ENCODE data around the gene PRR36.
A peak's percentile ranks its signal among the peaks of the same experiment; 100 is the strongest.

PRR36 gene

DNA sequence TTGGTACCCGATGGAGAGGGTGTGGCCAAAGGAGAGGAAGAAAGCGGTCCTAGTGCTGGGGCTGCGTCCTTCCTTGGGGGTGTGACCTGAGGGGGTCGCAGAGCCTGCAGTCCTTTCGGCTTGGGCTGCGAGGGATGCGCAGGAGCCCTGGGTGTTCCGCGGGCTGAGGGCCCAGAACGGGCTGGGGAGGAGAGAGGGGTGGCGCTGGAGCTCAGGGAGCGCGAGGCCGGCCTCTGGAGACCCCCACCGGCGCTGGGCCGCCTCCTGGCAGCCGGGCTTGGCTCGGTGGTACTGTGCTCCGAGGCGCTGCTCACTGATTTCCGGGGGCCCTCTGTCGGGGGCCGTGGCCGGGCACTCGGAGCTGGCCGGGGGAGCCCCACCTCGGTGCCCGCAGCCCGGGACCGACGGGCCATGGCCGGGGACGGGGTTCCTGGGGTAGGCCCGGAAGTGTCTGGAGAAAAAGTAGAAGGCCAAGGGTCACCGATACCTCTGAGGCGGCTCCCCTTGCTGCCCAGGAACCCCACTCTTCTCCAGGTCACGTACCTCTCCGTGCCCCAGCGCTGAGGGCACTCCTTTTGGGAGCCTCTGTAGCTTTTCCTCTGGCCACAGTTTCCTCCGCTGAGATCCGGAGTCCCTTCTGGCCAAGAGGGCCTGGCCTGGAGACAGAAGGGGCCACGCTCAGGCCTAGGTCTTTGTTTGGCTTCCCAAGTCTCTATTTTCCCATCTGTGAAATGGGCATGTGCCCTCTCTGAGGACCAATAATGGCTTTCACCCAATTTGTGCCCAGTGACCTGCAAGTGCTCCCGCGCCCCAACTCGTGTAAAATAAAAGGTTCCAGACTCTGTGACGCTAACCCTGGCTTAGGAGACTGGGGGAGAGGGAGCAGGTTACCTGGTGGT, 1.6 kb downstream of the PRR36 start:
- DNase-seq (ENCODE audit: low read depth in 2 of 2): no peak

DNA sequence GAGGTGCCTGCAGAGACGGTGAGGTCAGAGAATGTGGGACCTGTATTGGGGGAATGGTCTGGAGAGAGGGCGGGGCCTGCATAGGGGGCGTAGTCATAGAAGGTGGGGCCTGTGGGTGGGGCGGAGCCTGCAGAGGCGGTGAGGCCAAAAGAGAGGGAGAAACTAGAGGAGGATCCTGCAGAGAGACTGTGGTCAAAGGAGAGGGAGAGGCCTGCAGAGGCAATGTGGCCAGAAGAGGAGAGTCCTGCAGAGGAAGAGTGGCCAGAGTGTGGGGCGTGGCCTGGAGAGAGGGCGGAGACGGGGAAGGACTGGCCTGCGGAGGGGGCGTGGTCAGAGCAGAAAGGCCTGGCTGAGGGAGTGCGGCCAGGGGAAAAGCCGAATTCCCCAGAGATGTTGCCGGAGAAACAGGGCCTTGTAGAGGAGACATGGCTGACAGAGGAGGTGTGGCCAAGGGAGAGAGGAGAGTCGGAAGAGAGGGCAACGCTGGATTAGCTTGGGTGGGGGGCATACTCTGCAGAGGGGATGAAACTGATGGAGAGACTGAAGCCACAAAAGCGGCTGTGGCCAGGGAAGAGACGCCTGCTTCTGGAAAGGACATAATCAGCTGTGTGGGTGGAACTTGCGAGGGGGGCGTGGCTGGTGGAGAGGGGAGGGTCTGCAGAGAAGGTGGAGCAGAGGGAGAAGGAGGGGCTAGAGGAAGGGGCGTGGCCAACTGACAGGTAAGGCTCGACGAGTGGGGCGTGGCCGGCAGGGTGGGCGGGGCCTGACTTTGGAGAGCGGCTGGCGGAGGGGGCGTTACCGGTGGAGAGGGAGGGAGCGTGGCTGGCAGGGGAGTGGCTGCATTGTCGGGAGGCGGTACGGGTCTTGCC, 2.5 kb downstream of the PRR36 start:
- peak; percentile 41 to 62 for DNase-seq (ENCODE audit: low read depth in 2 of 2)

DNA sequence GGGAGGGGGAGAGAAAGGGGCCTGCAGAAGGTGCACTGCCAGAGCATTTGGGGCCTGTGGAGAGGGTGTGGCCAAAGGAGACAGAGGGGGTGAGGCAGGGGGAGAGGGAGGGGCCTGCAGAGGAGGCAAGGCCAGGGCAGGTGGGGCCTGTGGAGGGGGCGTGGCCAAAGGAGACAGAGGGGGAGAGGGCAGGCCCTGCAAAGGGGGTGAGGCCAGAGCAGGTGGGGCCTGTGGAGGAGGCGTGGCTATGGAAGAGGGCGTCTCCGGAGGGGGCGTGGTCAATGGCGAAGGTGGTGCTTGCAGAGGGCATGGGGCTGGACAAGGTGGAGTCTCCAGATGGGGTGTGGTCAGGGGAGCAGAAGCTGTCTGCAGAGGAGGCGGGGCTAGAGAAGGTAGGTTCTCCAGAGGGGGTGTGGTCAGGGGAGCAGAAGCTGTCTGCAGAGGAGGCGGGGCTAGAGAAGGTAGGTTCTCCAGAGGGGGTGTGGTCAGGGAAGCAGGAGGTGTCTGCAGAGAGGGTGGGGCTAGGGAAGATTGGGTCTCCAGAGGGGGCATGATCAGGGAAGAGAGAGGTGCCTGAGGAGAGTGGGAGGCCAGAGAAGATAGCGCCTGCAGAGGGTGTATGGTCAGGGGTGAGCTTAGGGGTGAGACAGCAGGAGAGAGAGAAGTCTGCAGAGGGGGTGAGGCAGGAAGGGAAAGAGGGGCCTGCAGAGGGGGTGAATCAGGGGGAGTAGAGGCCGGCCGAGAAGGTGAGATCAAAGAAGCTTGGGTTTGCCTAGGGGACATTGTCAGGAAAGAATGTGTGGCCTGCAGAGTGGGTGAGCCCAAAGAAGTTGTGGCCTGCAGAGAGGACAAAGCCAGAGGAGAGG, 3.4 kb downstream of the PRR36 start:
- DNase-seq (ENCODE audit: low read depth in 2 of 2): no peak

DNA sequence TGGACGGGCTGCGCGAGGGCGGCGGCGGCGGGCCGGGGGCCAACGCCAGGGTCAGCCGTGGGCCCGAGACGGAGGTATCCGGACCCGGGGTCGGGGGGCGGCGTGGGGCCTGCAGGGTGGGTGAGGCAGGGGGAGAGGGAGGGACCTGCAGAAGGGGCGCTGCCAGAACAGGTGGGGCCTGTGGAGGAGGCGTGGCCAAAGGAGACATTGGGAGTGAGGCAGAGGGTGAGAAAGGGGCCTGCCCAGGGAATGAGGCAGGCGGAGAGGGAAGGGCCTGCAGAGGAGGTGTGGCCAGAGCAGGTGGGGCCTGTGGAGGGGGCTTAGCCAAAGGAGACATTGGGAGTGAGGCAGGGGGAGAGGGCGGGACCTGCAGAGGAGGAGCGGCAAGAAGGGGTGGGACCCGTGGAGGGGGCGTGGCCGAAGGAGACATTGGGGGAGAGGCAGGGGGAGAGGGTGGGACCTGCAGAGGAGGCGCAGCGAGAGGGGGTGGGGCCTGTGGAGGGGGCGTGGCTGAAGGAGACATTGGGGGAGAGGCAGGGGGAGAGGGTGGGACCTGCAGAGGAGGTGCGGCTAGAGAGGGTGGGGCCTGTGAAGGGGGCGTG, 4.2 kb downstream of the PRR36 start:
- no peak for DNase-seq (ENCODE audit: low read depth in 2 of 2)

DNA sequence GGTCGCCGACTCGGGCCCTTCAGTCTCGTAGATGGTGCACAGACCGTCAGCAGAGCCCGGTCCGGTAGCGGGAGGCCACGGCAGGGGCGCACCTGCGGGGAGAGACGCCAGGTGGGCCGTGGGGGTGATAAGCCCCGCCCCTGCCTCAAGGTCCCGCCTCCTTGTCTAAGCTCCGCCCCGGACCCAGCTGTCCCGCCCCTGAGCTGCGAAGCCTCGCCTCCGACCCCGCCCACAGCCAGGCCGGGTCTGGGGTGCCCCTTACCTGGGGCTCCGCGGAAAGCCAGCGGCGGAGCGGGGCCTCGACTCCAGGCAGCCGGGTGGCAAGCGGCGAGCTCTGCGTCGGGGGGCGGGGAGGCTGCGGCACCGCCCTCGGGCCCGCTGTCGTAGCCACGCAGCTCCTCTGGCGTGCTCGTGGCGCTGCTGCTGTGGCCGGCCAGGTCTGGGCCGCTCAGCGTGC, 4.7 kb downstream of the PRR36 start:
- DNase-seq (ENCODE audit: low read depth in 2 of 2): peak; percentile 66 to 70

DNA sequence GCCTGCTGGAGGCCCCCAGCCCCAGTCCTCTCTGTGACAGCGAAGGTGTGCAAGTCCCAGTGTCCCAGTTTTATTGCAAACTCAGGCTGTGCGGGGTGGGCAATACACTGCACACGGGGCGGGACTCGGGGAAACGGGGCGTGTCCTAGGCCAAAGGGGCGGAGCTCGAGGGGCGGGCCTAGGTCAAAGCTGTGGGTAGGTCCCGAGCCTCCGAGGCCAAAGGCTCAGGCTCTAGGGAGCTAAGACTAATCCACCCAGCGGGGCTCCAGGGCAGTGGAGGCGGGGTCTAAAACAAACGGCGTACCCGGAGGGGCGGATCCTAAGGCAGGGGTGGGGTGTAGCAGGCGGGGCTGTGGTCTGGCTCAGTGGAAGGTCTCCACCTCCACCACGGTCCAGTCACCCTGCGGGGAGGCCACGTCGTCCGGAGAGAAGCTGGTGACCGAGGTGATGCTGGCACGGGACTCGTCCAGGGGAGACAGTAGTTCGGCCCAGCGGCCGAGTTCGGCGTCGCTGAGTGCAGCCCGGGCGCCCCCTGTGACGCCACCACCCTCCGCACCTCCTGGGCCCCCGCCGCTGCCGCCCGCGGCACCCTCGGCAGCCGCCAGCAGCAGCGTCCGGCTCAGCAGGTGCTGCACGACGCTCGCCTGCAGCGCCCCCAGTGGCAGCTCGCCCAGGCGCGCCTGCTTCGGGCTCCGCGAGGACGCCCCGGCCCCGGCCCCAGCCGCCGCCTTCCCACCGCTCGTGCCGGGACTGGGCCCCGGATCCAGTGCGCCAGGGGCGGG, 5.3 kb downstream of the PRR36 start:
- peak; percentile 48 to 67 for DNase-seq (ENCODE audit: low read depth in 2 of 2)

DNA sequence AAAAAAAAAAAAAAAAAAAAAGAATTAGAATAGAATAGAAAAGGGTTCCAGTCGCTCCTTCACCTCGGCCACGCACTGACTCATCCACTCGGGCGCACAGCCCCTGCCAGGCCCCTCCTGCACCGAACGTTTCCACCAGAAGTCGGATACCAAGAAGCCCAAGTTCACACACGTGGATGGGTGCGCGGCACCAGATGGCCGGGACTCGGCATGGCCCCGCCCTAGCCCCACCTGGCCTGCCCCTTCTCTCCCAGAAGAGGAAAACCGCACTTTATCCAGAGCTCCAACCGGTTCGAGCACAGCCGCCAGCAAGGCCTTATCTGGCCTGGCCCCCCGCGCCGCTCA, 5.9 kb downstream of the PRR36 start:
- DNase-seq (ENCODE audit: low read depth in 2 of 2): no peak

DNA sequence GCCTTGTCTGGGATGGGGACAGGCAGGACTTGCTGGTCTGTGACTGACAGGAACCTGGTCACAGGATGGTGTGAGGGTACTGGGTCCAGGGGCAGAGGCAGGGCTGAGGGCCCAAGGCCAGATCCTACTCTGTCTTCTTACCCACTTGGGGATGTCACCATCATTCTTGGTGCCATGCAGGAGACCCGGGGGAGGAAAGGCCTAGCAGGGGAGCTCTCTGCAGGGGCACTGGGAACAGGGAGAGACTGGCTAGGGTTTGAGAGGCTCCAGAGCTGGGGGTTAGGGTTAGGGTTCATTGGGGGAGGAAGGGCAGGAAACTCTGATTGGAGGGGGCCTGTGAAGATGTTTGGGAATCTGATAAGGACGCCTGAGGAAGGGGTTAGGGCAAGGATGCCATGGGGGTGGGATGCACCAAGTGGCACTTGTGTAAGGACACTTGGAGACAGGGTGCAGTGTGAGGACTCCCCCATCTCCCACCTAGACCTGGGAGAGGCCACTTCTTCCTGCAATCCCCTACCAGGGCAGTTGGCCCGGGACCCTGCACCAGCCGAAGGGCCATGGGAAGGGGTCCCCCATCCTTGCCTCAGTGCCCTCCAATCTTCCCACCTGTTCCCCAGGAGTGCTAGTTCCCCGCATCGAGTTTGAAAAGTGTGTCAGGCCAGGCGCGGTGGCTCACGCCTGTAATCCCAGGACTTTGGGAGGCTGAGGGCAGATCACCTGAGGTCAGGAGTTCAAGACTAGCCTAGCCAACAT, 6.9 kb downstream of the PRR36 start:
- no peak for DNase-seq (ENCODE audit: low read depth in 2 of 2)

DNA sequence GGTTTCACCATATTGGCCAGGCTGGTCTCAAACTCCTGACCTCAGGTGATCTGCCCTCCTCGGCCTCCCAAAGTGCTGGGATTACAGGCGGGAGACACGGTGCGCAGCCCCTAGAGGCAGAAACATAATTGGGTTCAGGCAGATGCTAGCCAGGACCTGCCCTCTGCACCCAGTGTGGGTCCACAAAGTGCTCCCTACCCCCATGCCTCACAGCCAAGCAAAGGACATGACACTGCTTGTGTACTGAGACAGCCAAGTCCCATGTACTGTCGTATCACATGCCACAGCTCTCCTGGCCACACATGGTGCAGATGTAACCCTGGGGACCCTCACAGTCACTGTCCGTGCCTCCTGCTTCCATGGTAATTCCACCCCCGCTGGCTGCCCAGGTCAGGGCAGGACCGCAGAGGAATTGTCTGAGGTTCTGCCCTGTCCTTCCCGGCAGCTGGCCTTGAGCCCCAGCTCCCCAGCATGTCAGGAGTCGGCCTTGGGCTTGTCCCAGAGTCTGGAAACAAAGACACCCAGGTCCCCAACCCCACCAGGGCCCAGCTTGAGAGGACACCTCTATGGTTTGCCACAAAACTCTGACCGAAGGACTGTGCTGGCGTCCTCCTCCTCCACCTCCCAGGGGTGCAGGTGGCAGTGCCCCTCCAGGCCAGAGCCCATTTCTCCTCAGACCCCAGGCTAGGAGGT, 7.6 kb downstream of the PRR36 start:
- no peak for DNase-seq (ENCODE audit: low read depth in 2 of 2)

DNA sequence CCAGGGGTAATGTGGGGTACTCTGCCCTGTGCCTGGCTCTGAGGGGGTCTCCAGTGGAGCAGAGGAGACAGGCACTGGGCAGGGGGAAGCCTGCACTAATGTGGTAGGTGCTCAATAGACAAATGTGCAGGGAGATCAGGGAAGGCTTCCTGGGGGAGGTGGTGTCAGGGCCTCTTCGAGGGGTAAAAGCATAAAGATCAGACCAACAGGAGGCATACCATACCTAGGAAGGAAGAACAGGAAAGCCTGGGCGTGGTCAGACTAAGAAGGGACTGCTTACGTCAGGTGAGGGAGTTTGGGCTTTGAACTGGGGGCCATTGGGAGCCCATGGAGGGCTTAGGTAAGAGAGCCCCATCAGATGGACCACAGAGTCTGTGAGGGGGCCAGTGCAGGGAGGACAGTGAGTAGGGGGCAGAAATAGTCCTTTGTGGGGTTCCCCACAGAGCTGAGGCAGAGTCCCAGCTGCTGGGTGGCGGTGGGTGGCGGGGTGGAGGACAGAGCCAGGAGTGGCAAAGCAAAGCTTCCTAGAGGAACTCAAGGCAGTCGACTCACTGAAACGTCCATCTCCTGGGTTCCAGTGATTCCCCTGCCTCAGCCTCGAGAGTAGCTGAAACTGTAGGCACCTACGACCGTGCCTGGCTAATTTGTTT, 8.8 kb downstream of the PRR36 start:
- no peak for DNase-seq (ENCODE audit: low read depth in 2 of 2)

DNA sequence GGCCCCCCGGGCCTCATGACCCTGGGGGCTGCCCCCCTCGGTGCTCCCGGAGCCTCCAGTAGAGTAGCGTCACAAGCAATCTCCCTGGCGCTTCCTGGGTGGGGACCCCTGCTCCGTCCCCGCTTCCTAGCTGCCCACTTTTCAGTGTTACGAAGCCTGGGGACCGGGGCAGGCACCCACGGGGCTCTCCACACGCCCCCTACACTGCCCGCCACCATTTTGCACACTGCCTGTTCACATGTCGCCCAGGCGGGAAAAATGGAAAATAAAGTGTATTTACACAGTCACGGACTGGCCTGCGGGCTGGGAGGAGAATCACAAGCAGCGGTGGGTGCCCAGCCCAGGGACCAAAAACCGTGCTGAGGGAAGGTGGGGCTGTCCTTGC, 9.5 kb downstream of the PRR36 start:
- DNase-seq (ENCODE audit: low read depth in 2 of 2): no peak

DNA sequence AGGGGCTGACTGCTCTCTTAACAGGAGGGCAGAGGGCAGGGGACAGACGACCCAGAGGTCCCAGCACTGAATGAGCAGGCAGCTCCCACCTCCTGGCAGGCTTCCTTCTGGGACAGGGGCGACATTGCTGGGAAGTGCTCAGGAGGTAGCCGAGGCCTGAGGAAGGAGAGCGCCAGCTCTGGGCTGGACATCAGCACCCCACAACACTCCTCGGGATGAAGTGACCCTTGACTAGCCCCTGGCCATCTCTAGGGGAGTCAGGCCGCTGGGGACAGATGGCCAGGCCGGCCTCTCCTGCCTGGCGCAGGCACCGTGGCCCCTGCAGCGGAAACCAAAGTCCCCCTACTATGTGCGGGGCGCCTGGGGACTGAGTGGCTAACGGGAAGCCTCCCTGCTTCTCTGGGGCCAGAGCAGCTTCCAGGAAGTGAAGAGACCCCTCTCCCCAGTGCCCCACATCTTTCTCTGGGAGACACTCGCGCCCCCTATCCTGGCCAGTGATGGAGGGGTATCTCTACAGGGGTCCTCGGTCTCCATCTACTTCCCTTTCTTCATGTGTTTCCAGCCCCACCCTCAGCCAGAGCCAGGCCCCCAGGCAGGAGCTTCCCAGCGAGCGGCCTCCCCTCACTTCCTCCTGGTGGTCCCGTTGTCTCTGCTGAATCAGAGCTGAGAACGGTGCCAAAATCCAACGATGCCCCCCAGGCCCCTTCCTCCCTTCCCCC, 10.1 kb downstream of the PRR36 start:
- DNase-seq (ENCODE audit: low read depth in 2 of 2): no peak

DNA sequence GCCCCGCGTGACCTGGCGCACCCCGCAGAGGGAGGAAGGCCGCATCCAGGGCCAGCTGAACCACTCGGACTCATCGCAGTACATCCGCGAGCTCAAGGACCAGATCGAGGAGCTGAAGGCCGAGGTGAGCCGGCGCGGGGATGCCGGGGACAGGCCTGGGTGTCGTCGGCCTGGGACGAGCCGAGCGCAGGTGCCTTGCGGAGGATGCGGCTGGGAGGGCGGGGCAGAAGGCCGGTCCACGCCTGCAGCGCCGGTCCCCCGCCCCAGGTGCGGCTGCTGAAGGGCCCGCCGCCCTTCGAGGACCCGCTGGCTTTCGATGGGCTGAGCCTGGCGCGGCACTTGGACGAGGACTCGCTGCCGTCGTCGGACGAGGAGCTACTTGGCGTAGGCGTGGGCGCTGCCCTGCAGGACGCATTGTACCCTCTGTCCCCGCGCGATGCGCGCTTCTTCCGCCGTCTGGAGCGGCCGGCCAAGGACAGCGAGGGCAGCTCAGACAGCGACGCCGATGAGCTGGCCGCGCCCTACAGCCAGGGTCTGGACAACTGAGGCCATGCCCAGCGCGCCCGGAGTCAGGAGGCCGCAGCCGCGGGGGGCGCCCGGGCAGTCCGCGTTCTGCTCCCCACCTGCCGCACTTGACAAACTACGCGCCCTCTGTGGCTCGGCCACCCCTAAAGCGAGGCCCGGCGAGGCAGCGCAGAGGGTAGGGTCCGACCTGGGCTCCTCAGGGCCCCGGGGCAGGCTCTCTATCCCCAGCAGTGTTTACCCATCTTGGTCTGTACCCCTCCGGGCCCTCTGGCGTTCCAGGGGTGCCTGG, 10.8 kb downstream of the PRR36 start:
- no peak for DNase-seq (ENCODE audit: low read depth in 2 of 2)

DNA sequence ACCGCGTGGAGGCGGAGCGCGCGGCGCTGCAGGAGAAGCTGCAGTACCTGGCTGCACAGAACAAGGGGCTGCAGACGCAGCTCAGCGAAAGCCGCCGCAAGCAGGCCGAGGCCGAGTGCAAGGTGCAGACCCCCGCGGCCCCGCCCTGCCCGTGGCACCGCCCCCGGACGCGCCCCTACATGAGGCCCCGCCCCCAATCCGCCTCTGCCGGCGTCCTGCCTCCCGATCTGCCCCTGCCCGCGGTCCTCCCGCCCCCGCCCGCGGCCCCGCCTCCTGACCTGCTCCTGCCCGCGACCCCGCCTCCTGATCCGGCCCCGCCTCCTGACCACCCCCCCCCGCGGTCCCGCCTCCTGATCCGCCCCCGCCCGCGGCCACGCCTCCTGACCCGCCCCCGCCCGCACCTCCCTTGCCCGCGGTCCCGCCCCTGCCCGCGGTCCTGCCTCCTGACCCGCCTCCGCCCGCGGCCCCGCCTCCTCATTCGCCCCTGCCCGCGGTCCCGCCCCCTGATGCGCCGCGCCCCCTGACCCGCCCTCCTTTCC, 11.7 kb downstream of the PRR36 start:
- DNase-seq (ENCODE audit: low read depth in 2 of 2): peak; percentile 23 to 53

DNA sequence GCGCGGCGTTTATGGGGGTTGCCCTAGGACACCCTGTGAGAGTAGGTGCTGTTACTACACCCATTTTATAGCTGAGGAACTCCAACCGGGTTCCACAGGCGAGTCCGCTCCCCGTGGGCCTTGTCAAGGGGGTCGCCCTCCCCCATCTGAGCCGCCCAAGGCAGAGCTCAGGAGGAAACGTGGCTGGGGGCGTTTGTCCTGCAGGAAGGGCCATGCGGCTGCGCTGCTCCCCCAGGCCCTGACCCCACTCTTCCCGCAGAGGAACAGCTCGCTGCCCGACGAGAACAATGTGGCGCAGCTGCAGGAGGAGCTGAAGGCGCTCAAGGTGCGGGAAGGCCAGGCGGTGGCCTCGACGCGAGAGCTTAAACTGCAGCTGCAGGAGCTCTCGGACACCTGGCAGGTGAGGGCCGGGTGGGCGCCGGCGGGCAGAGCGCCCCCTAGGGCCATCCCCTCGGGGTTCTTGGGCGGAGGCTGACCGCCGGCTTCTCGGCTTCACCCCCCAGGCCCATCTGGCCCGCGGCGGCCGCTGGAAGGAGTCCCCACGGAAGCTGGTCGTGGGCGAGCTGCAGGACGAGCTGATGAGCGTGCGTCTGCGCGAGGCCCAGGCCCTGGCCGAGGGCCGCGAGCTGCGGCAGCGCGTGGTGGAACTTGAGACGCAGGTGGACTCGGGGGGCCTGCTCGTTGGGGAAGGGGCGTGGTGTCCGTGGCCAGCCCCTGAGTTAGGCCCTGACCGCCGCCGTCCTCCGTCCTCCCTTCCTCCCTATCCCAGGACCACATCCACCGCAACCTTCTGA, 12.4 kb downstream of the PRR36 start:
- DNase-seq (ENCODE audit: low read depth in 2 of 2): no peak
